ENCODE results near the gene FRAS1.

The FRAS1 gene

DNA sequence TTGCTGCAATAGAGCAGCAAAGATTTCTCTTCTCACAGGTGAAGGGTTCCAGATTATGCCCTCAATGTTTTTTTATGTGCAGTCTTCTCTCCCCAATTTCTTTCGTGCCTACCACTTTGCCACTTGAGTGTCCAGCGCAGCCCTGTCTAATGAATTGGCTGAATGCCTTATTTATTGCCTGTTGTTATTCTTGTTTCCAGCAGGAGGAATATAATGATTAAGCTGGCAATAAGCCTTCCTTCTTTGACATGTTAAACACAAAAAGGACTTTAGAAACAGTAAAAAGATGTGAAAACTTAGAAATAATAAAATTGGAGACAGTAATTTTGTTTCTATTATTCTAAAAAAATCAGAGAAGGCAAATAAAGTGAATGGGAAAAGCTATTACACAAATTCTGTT is 34.6 kb upstream of the FRAS1 start:
- DNase-seq (ENCODE audit: low read depth): no peak
- TF ChIP-seq, protein P1, sequence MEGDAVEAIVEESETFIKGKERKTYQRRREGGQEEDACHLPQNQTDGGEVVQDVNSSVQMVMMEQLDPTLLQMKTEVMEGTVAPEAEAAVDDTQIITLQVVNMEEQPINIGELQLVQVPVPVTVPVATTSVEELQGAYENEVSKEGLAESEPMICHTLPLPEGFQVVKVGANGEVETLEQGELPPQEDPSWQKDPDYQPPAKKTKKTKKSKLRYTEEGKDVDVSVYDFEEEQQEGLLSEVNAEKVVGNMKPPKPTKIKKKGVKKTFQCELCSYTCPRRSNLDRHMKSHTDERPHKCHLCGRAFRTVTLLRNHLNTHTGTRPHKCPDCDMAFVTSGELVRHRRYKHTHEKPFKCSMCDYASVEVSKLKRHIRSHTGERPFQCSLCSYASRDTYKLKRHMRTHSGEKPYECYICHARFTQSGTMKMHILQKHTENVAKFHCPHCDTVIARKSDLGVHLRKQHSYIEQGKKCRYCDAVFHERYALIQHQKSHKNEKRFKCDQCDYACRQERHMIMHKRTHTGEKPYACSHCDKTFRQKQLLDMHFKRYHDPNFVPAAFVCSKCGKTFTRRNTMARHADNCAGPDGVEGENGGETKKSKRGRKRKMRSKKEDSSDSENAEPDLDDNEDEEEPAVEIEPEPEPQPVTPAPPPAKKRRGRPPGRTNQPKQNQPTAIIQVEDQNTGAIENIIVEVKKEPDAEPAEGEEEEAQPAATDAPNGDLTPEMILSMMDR (conservative IDR thresholded peaks at IDR 0.05; ENCODE audit: low read depth, low read length): no peak
- H3K4me3 ChIP-seq (ENCODE audit: low read depth, low read length): no peak overlapping the region

DNA sequence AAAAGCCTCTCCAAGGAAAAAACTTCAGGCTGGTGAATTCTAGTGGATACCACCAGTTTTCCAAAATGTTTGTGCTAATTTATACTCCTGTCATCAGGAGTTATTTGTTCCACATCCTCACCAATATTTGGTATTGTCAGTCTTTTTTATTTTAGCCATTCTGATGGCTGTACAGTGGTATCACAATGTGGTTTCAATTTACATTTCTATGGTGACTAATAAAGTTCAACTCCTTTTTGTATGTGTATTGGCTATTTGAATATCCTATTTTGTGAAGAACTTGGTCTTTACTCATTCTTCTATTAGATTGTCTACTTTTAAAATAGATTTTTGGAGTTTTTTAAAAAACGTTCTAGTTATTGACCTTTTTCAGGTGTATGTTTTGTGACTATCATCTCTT is 33.0 kb upstream of the FRAS1 start:
- H3K4me3 ChIP-seq (ENCODE audit: low read depth, low read length): no peak overlapping the region
- DNase-seq (ENCODE audit: low read depth): no peak
- TF ChIP-seq, protein P1 (conservative IDR thresholded peaks at IDR 0.05; ENCODE audit: low read depth, low read length): no peak

DNA sequence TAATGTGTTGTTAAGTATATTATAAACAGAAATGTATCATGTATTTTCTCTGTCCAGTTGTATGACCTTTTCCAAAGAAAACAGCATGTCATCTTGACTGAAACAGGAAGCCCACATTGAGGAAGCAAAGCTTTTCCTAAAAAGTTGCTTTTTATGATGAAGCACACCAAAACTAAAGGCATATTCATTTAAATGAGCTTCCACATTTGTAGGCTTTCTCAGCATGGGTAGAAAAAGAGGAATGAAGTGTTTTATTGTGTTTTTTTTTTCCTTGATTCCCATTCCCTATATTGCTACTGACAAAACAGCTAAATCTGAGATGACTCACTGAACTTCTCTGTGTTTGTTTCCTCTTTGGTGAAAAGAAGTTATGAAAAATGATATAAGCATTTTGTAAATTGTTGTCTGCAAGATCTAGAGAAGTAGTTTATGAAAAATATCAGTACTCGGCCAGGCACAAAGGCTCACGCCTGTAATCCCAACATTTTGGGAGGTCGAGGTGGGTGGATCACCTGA is 32.5 kb upstream of the FRAS1 start:
- TF ChIP-seq, protein P1 (conservative IDR thresholded peaks at IDR 0.05; ENCODE audit: low read depth, low read length): no peak
- no peak for DNase-seq (ENCODE audit: low read depth)
- no peak overlapping the region for H3K4me3 ChIP-seq (ENCODE audit: low read depth, low read length)

DNA sequence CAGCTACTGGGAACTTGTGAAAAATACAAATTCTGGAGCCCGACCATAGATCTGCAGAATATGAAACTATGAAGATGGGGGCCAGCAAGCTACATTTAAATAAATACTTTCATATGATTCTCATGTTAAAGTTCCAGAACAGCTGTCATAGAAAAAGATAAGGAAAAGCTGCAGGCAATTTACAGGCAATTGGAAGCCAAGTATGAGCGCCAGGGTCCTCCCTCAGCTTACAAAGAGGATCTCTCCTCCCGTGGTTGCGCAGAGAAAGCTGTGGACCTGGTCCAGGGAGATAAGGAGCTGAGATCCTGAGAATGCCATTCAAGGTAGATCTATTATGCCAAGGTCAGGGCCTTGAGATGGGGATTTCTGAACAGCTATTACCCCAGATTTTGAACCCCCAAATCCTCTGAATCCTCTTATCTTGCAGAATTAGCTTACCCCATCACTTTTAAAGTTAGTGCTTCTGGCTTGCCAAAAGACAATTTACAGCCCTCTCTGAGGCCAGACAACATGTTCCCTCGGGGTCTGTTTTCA is 25.6 kb upstream of the FRAS1 start:
- no peak overlapping the region for H3K4me3 ChIP-seq (ENCODE audit: low read depth, low read length)
- TF ChIP-seq, protein P1 (conservative IDR thresholded peaks at IDR 0.05; ENCODE audit: low read depth, low read length): no peak
- DNase-seq (ENCODE audit: low read depth): no peak

DNA sequence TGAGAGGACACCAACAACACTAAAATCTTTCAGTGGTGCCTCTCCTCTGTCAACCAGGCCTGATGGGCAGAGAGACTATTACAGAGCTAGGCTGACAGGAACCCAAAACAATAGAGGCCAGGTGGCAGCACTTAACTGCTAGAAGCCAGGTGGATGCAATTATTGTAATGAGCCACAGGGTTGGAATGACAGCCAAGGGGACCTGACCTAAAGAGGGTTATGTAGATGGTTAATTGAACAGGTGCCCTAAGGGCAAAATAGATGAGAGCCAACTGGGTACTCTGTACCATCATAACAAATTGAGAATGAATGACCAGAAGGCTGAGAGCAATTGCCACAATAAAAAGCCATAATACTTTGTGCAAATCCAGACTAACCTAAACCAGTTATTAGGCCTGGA is 24.7 kb upstream of the FRAS1 start:
- TF ChIP-seq, protein P1 (conservative IDR thresholded peaks at IDR 0.05; ENCODE audit: low read depth, low read length): no peak
- no peak for DNase-seq (ENCODE audit: low read depth)
- no peak overlapping the region for H3K4me3 ChIP-seq (ENCODE audit: low read depth, low read length)

DNA sequence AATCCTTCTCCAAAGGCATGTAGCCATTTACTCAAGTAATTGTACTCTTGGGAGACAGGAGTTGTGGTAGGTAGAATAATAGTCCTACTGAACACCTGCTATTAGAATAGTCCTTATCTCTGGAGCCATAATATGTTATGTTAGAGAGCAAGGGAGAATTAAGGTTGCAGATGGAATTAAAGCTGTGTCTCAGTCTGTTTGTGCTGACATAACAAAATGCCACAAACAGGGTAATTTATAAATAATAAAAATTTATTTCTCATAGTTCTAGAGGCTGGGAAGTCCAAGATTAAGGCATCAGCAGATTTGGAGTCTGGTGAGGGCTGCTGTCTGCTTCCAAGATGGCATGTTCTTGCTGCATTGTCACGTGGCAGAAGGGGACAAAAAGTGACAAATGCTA is 24.2 kb upstream of the FRAS1 start:
- H3K4me3 ChIP-seq (ENCODE audit: low read depth, low read length): no peak overlapping the region
- TF ChIP-seq, protein P1 (conservative IDR thresholded peaks at IDR 0.05; ENCODE audit: low read depth, low read length): no peak
- no peak for DNase-seq (ENCODE audit: low read depth)

DNA sequence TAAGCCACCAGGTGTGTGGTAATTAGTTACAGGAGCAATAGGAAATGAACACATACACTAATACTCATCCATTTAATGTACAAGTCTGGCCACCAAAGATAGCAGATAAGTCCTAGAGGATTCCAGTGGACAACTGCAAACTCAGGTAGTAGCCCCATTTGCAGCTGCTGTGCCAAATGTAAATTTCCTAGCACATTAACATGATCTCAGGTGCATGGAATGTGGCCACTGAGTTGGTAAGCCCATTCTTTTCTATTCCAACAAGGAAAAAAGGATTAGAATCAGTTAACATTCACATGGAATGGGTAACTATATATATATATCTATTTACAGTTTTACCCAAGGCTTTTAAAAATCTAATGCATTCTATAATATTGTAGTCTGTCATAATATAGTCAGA is 23.3 kb upstream of the FRAS1 start:
- DNase-seq (ENCODE audit: low read depth): no peak
- H3K4me3 ChIP-seq (ENCODE audit: low read depth, low read length): no peak overlapping the region
- TF ChIP-seq, protein P1 (conservative IDR thresholded peaks at IDR 0.05; ENCODE audit: low read depth, low read length): no peak

Measured in choroid plexus epithelial cell (primary cell).